ENCODE results near the gene TMEM235.

GRCh38 chr17:78225088-78225865 is 6.2 kb upstream of the TMEM235 start:
- TF ChIP-seq CTCF (IDR thresholded peaks at IDR 0.05; ENCODE audit: low read depth, low read length) (no peak), EZH2phosphoT487 (IDR thresholded peaks at IDR 0.05; ENCODE audit: low read depth) (no peak)
